GM12878 (cell line): ENCODE results near the gene RNF223. TPM values are rescaled to one million over a fixed set of nuclear protein-coding genes. Genes with fewer than 3 reads are reported as not detected.

Experiments
- ATAC-seq: fragments of 200-7000 bp; cut with Tn5 transposase; 3 replicates; pipeline ENCODE4 v1.9.1; 2020; ENCODE audit warnings: mild to moderate bottlenecking, moderate library complexity
- BruUV-seq: library from RNA; stranded (reverse); fragments of 400-500 nt; replicated peaks from 2 replicates; lab custom pipeline; 2021; lab: Mats Ljungman, UMichigan
- CTCF ChIA-PET: fragments of 300-600 bp; sonication (Branson Sonifier 250); formaldehyde crosslinking; extraction: SDS; loops from one replicate; lab custom pipeline; 2021; ENCODE audit warnings: inconsistent platforms; lab: Yijun Ruan, JAX
- POLR2A ChIA-PET: fragments of 350-600 bp; formaldehyde crosslinking; extraction: SDS; loops from one replicate; lab custom pipeline; 2021; ENCODE audit warnings: inconsistent platforms; lab: Charles Lee
- RAD21 ChIA-PET: fragments of 300-600 bp; sonication (Branson Sonifier 250); formaldehyde crosslinking; loops from one replicate; lab custom pipeline; 2023; ENCODE audit warnings: antibody characterized with exemption; ENCODE audit not compliant: unreplicated experiment; lab: Charles Lee
- SMC1A ChIA-PET: fragments of 300-600 bp; sonication (Branson Sonifier 250); formaldehyde crosslinking; loops from one replicate; lab custom pipeline; 2023; ENCODE audit not compliant: unreplicated experiment, uncharacterized antibody; lab: Charles Lee
- DNase-seq: peaks from one replicate; pipeline ENCODE4 v3.0.0-alpha.2; 2011; ENCODE audit warnings: low read depth, low spot score
- FAIRE-seq: peaks from 3 replicates; lab custom pipeline; 2011; peaks lifted over from hg19 to GRCh38; lab: Jason Lieb, UNC
- H2AFZ ChIP-seq: 2 replicates; pipeline ENCODE4 v1.6.0; 2011; ENCODE audit warnings: low read depth, low read length, control low read depth; ENCODE audit not compliant: control insufficient read depth
- H3K27ac ChIP-seq: 2 replicates; pipeline ENCODE4 v1.5.1; 2011; ENCODE audit warnings: control low read depth; ENCODE audit not compliant: control insufficient read depth, insufficient read depth
- H3K27me3 ChIP-seq, 2 experiments: replicated peaks in 1 of 2; 2 replicates each; pipeline versions ENCODE4 v1.6.0 to v1.6.1; 2011; ENCODE audit warnings: low read length in 1 of 2; ENCODE audit not compliant: control insufficient read depth in 2 of 2, insufficient read depth in 2 of 2
- H3K36me3 ChIP-seq, 2 experiments: 2 replicates each; pipeline ENCODE4 v1.5.1; 2011; ENCODE audit warnings: low read length in 1 of 2; ENCODE audit not compliant: control insufficient read depth in 2 of 2, insufficient read depth in 2 of 2
- H3K4me1 ChIP-seq: 2 replicates; pipeline ENCODE4 v1.6.1; 2011; ENCODE audit warnings: mild to moderate bottlenecking, low read length, moderate library complexity, mixed read lengths; ENCODE audit not compliant: control insufficient read depth, insufficient read depth
- H3K4me2 ChIP-seq: 2 replicates; pipeline ENCODE4 v1.6.0; 2011; ENCODE audit warnings: control low read depth; ENCODE audit not compliant: control insufficient read depth, insufficient read depth
- H3K4me3 ChIP-seq: fragments of 200-600 bp; sonication (generic); 2 replicates; pipeline ENCODE4 v1.5.1; 2016
- H3K79me2 ChIP-seq: 2 replicates; pipeline ENCODE4 v1.6.0; 2011; ENCODE audit warnings: low read length; ENCODE audit not compliant: control insufficient read depth, insufficient read depth
- H3K9ac ChIP-seq: 2 replicates; pipeline ENCODE4 v1.8.0; 2011; ENCODE audit warnings: low read length, control low read depth, mixed read lengths; ENCODE audit not compliant: control insufficient read depth, insufficient read depth
- H3K9me3 ChIP-seq: replicated peaks from 3 replicates; pipeline ENCODE4 v1.5.1; 2011; ENCODE audit warnings: mild to moderate bottlenecking, low read length; ENCODE audit not compliant: control insufficient read depth, insufficient read depth
- H4K20me1 ChIP-seq: 2 replicates; pipeline ENCODE4 v1.6.0; 2011; ENCODE audit not compliant: control insufficient read depth, insufficient read depth
- ELK1 ChIP-seq: IDR thresholded peaks from 2 replicates; pipeline ENCODE4 v1.6.1; 2012; ENCODE audit warnings: low read depth, low read length, improper control_type of control experiment
- EZH2 ChIP-seq: IDR thresholded peaks from 2 replicates; pipeline ENCODE4 v1.6.1; 2012; ENCODE audit warnings: low read depth, mild to moderate bottlenecking, control low read depth, inconsistent platforms, low read length, borderline replicate concordance; ENCODE audit not compliant: control insufficient read depth
- GABPA ChIP-seq: IDR thresholded peaks from 2 replicates; pipeline ENCODE4 v1.6.1; 2014; ENCODE audit warnings: antibody characterized with exemption, low read depth, mild to moderate bottlenecking, inconsistent platforms
- GATAD2B ChIP-seq: fragments of 450-650 bp; conservative IDR thresholded peaks from 2 replicates; pipeline ENCODE4 v1.6.1; 2017; ENCODE audit warnings: low read depth, mild to moderate bottlenecking, moderate library complexity
- HDAC2 ChIP-seq: fragments of 200-600 bp; sonication (generic); IDR thresholded peaks from 2 replicates; pipeline ENCODE4 v1.6.1; 2017
- MEF2B ChIP-seq: fragments of 450-650 bp; IDR thresholded peaks from 2 replicates; pipeline ENCODE4 v1.6.1; 2018; ENCODE audit warnings: mild to moderate bottlenecking, moderate library complexity; ENCODE audit not compliant: partially characterized antibody, poor library complexity, severe bottlenecking
- MTA3 ChIP-seq: IDR thresholded peaks from 2 replicates; pipeline ENCODE4 v1.6.1; 2012; ENCODE audit warnings: low read length, inconsistent platforms, borderline replicate concordance
- NBN ChIP-seq: fragments of 450-650 bp; IDR thresholded peaks from 2 replicates; pipeline ENCODE4 v1.6.1; 2016
- NKRF ChIP-seq: fragments of 450-650 bp; conservative IDR thresholded peaks from 2 replicates; pipeline ENCODE4 v1.6.1; 2017; ENCODE audit warnings: mild to moderate bottlenecking, moderate library complexity
- POLR2A ChIP-seq: IDR thresholded peaks from 2 replicates; pipeline ENCODE4 v1.6.1; 2011; ENCODE audit warnings: low read depth, mild to moderate bottlenecking, low read length
- RBBP5 ChIP-seq: fragments of 200-600 bp; sonication (generic); conservative IDR thresholded peaks from 2 replicates; pipeline ENCODE4 v1.6.1; 2016
- RELA ChIP-seq: fragments of 450-650 bp; IDR thresholded peaks from 2 replicates; pipeline ENCODE4 v1.8.0; 2014; ENCODE audit warnings: borderline replicate concordance; ENCODE audit not compliant: partially characterized antibody
- REST ChIP-seq: IDR thresholded peaks from 2 replicates; pipeline ENCODE4 v1.6.1; 2012; ENCODE audit warnings: mild to moderate bottlenecking, low read depth, low read length
- SIN3A ChIP-seq: IDR thresholded peaks from 2 replicates; pipeline ENCODE4 v1.6.1; 2012; ENCODE audit warnings: low read depth, low read length, improper control_type of control experiment
- SREBF2 ChIP-seq: IDR thresholded peaks from 2 replicates; pipeline ENCODE4 v1.6.1; 2012; ENCODE audit warnings: mild to moderate bottlenecking, low read length
- TAF1 ChIP-seq: IDR thresholded peaks from 2 replicates; pipeline ENCODE4 v1.6.1; 2011; ENCODE audit warnings: mild to moderate bottlenecking, low read depth, low read length, borderline replicate concordance
- TARDBP ChIP-seq: IDR thresholded peaks from 2 replicates; pipeline ENCODE4 v1.6.1; 2016; ENCODE audit warnings: borderline replicate concordance
- TBL1XR1 ChIP-seq: IDR thresholded peaks from 2 replicates; pipeline ENCODE4 v1.6.1; 2012; ENCODE audit warnings: low read depth, low read length, improper control_type of control experiment
- WRNIP1 ChIP-seq: IDR thresholded peaks from 2 replicates; pipeline ENCODE4 v1.6.1; 2011; ENCODE audit warnings: low read depth, low read length, improper control_type of control experiment, borderline replicate concordance
- ZNF207 ChIP-seq: fragments of 450-650 bp; IDR thresholded peaks from 2 replicates; pipeline ENCODE4 v1.6.1; 2014; ENCODE audit warnings: antibody characterized with exemption, mild to moderate bottlenecking, borderline replicate concordance
- WGBS: methylation state at CpG from one replicate; pipeline ENCODE4 v1.1.6; 2016; ENCODE audit warnings: low lambda C conversion rate; ENCODE audit not compliant: insufficient replicate concordance, insufficient coverage; ENCODE audit errors: missing lambda C conversion rate; 5-methylcytosine and 5-hydroxymethylcytosine counted together
- in situ Hi-C: fragments of 300-500 bp; cut with MboI; formaldehyde crosslinking; loops from 9 replicates; pipeline ENCODE4 v1.14.3; 2018; ENCODE audit warnings: mixed read lengths
- intact Hi-C: fragments of 100-400 bp; cut with micrococcal nuclease; formaldehyde crosslinking; loops from one replicate; pipeline ENCODE4 v1.14.2; 2022; ENCODE audit not compliant: unreplicated experiment
- polyA plus RNA-seq, 11 experiments: library from polyadenylated mRNA; depleted of rRNA in 4 of 11; unstranded in 6 of 11; stranded (reverse) in 5 of 11; fragments of >200 nt; fragmentation: Nextera tagmentation in 4 of 11; fragmentation: Illumina TruSeq in 1 of 11; extraction: Ambion mirVana in 4 of 11; extraction: Trizol in 1 of 11; gene quantifications; 1 replicate in 1 of 11; 2 replicates in 10 of 11; pipeline versions ENCODE4 v1.2.1 to v1.2.3, GENCODE V29; 2011 to 2016; ENCODE audit warnings: inconsistent platforms in 2 of 11, missing spikeins in 2 of 11, low read depth in 1 of 11
- total RNA-seq, 4 experiments: library from RNA; depleted of rRNA in 3 of 4; stranded (reverse); fragments of >200 nt in 3 of 4; fragmentation: Illumina TruSeq in 1 of 4; extraction: Trizol in 1 of 4; gene quantifications; 2 replicates each; pipeline versions ENCODE4 v1.2.1 to v1.2.3, GENCODE V29; 2013 to 2021

RNF223 gene
- total and polyA plus RNA-seq, 10 of the 15 experiments (the other 5 are each of a cell fraction or from before 2014, with no cell fraction given): 0.06 TPM; not detected in 9

GRCh38 chr1:1047407-1047806, 26.7 kb downstream of the RNF223 start (continued):
- no peak for TF ChIP-seq WRNIP1
- TF ChIP-seq NBN: no peak
- TF ChIP-seq RBBP5: no peak
- TF ChIP-seq POLR2A: no peak
- no peak for TF ChIP-seq SIN3A

- ChIA-PET POLR2A (no interaction called here), RAD21 (no interaction called here), CTCF (no interaction called here), SMC1A (no interaction called here)
- Histone ChIP-seq H3K9me3 (no peaks in the 10 kb centered on the region), H3K27ac (no peak overlapping the region), H2AFZ (no peak overlapping the region), H4K20me1 (no peaks in the 10 kb centered on the region), H3K36me3 (peaks cover 3 to 23% of the 10 kb centered on the region in 2 experiments; a peak in 3 of 4 replicates), H3K9ac (no peak overlapping the region), H3K4me3 (no peak overlapping the region), H3K4me2 (no peak overlapping the region), H3K79me2 (no peaks in the 10 kb centered on the region), H3K27me3 (no peaks in the 10 kb centered on the region), H3K4me1 (peaks cover 5% of the 10 kb centered on the region; the same call in 1 of the 2 replicates)
- in situ Hi-C loops (no loop called here), intact Hi-C loops (no loop called here)
- ATAC-seq (no peak), DNase-seq (no peak), FAIRE-seq (no peak)
- WGBS: 87% methylated on average over 25 of the region's 26 CpGs
- no TSS peak for BruUV-seq
- TF ChIP-seq ZNF207 (no peak), GABPA (no peak), HDAC2 (no peak), TARDBP (no peak), NKRF (no peak), MTA3 (no peak), TBL1XR1 (no peak), MEF2B (no peak), ELK1 (no peak), EZH2 (no peak), SREBF2 (no peak), TAF1 (no peak), GATAD2B (no peak), REST (no peak), RELA (no peak)
These were observed 27.3 kb downstream of the RNF223 start for GRCh38 chr1:1046767-1047166.
